Embryonic facial prominence (tissue), 1 donor: Measurements from ENCODE around the gene ZNF593.

Experiments
- DNase-seq: peaks from one replicate; pipeline ENCODE4 v3.0.0-alpha.2; 2016; ENCODE audit errors: extremely low spot score

Gene ZNF593

GRCh38 chr1:26210147-26210870 lies 40.6 kb downstream of the ZNF593 start:
- no peak for DNase-seq

GRCh38 chr1:26212726-26213125 lies 43.0 kb downstream of the ZNF593 start:
- DNase-seq: no peak

GRCh38 chr1:26213335-26213905 lies 43.7 kb downstream of the ZNF593 start:
- no peak for DNase-seq

GRCh38 chr1:26215246-26215645 lies 45.5 kb downstream of the ZNF593 start:
- DNase-seq: no peak

GRCh38 chr1:26218906-26219494 lies 49.3 kb downstream of the ZNF593 start:
- no peak for DNase-seq
